NT2/D1 (cell line): ENCODE data around the gene NFIX.

Source experiments
- SUZ12 ChIP-seq: IDR thresholded peaks from 2 replicates; pipeline ENCODE4 v1.6.1; 2011; ENCODE audit not compliant: insufficient read length, insufficient read depth; ENCODE audit errors: extremely low read depth
- YY1 ChIP-seq: IDR thresholded peaks from 2 replicates; pipeline ENCODE4 v1.6.1; 2011; ENCODE audit not compliant: insufficient read length, insufficient read depth
- ZNF274 ChIP-seq: IDR thresholded peaks from 2 replicates; pipeline ENCODE4 v1.6.1; 2011; ENCODE audit warnings: mild to moderate bottlenecking, low read depth, low read length

DNA sequence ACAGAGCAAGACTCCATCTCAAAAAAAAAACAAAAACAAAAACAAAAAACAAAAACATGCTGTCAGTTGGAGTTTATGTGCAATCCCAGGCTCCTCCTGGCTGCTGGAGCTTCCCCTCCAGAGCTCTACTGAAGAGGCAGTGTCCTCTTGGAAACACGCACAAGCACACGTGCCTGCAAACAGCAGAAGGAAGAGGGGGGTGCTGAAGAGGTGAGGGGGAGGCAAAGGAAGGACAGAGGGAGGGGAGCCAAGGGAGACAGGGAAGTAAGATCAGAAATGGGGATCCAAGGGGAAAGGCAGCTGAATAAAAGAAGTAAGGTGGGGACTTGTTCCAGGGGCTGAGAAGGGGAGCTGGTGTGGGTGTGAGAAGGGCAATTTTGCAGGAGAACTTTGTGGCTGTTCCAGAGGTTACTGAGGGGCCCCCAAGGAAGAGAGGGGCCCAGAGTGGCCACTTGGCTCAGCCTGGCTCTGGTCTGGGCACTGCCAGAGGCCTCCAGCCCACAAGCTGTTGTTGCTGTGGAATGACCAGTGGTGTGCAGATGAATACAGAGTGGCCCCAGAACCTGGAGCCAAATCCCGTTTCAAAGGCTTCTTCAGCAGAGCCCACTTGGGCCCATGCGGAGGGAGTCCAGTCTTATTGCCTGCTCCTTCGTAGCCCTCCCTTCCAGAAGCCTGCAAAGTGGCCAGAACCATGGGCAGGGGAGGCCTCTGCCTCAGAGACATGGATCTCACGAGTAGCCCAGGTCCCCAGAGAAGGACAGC is 73.0 kb downstream of the NFIX start:
- TF ChIP-seq ZNF274 (no peak), YY1 (no peak), SUZ12 (no peak)
